ENCODE data around the gene TALDO1.
A peak's percentile ranks its signal among the peaks of the same experiment; 100 is the strongest.

DNA sequence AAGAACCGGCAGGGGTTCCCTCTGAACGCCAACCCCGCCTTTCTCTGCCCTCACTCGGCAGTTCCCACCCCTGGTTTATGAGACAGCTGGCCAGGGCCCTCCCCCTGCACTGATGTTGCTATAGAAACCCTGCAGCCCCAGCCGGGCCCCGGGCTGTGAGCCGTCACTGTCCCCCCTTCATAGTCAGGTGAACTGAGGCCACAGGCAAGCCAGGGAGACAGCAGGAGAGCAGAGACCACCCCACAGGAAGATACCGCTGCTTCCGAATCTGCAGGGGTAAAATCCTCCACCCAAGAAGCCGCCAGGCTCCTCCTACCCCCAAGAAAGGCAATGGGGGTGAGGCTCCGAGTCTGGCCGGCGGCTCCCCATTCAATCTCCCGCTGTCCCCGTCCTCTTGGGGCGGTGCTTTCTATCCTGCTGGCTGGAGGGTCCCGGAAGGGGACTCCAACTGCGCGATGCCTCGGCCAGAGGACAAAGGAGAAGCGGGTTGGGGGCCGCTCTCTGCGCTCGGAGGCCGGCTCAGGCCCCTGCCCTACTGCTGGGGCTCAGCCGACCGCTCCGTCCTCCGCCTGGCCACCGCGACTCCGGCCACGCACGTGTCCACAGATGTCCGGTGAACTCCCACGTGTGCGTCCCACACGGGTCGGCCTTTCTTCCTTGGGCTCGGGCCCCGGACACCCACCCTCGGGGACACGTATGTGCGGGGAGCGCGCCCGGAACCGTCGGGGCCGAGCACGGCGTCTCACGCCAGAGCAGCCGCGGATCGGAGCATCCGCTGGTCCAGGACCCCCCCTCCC lies 50.2 kb downstream of the TALDO1 start:
- TF ChIP-seq POLR2AphosphoS5 (IDR thresholded peaks at IDR 0.05) = peak; percentile 51 to 83 (median 69)
- TF ChIP-seq, protein P1, sequence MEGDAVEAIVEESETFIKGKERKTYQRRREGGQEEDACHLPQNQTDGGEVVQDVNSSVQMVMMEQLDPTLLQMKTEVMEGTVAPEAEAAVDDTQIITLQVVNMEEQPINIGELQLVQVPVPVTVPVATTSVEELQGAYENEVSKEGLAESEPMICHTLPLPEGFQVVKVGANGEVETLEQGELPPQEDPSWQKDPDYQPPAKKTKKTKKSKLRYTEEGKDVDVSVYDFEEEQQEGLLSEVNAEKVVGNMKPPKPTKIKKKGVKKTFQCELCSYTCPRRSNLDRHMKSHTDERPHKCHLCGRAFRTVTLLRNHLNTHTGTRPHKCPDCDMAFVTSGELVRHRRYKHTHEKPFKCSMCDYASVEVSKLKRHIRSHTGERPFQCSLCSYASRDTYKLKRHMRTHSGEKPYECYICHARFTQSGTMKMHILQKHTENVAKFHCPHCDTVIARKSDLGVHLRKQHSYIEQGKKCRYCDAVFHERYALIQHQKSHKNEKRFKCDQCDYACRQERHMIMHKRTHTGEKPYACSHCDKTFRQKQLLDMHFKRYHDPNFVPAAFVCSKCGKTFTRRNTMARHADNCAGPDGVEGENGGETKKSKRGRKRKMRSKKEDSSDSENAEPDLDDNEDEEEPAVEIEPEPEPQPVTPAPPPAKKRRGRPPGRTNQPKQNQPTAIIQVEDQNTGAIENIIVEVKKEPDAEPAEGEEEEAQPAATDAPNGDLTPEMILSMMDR (IDR thresholded peaks at IDR 0.05 in 8 of 11, conservative IDR thresholded peaks at IDR 0.05 in 3 of 11) = no peak
- TF ChIP-seq POLR2A (IDR thresholded peaks at IDR 0.05) = peak in 1 of 3 donors; percentile 13

Data from spleen (tissue), 7 donors.